Thyroid gland (tissue), 4 donors: ENCODE data around the gene ZNF683. TPM values are rescaled to one million over a fixed set of nuclear protein-coding genes. Genes with fewer than 3 reads are reported as not detected.

Experiments used
- DNase-seq, 2 donors: peaks; one replicate each; pipeline ENCODE4 v3.0.0-alpha.2; 2019
- H3K27ac ChIP-seq, 3 donors: fragments of 200-600 bp; sonication (generic); 1 replicate in 2 of 3; 2 replicates in 1 of 3; pipeline ENCODE4 v1.5.1; 2016 to 2019; ENCODE audit warnings: mild to moderate bottlenecking in 1 of 3, moderate library complexity in 1 of 3
- H3K27me3 ChIP-seq: fragments of 200-600 bp; sonication (generic); one replicate; pipeline ENCODE4 v1.5.1; 2019
- H3K36me3 ChIP-seq, 2 donors: fragments of 200-600 bp; sonication (generic); one replicate each; pipeline ENCODE4 v1.5.1; 2016 to 2019
- H3K4me1 ChIP-seq, 2 donors: fragments of 200-600 bp; sonication (generic); one replicate each; pipeline ENCODE4 v1.5.1; 2017 to 2019
- H3K4me3 ChIP-seq, 3 donors: fragments of 200-600 bp; sonication (generic); replicated peaks in 1 of 3; 1 replicate in 2 of 3; 2 replicates in 1 of 3; pipeline ENCODE4 v1.5.1; 2016; ENCODE audit warnings: mild to moderate bottlenecking in 1 of 3
- H3K9me3 ChIP-seq: fragments of 200-600 bp; sonication (generic); one replicate; pipeline ENCODE4 v1.5.1; 2017
- POLR2A ChIP-seq, 2 donors: fragments of 450-650 bp; IDR thresholded peaks; one replicate each; pipeline ENCODE4 v1.6.1; 2017; ENCODE audit warnings: antibody characterized with exemption in 2 of 2, mild to moderate bottlenecking in 2 of 2, moderate library complexity in 1 of 2
- WGBS, 2 donors: methylation state at CpG; one replicate each; pipeline ENCODE4 v1.1.5; 2017; 5-methylcytosine and 5-hydroxymethylcytosine counted together
- intact Hi-C: fragments of 100-400 bp; cut with DNase I; formaldehyde crosslinking; loops from one replicate; pipeline ENCODE4 v1.15.1; 2023
- total RNA-seq, 4 donors: library from RNA; depleted of rRNA; stranded (reverse); fragments of >200 nt; gene quantifications; one replicate each; pipeline ENCODE4 v1.2.3, GENCODE V29; 2016
- TF ChIP-seq, protein P1 (sequence below), 6 experiments: fragments of 200-600 bp in 3 of 6; fragments of 450-650 bp in 3 of 6; sonication (generic) in 3 of 6; IDR thresholded peaks; one replicate each; pipeline ENCODE4 v1.5.1; 2016 to 2019; ENCODE audit warnings: antibody characterized with exemption in 6 of 6, mild to moderate bottlenecking in 2 of 6, inconsistent platforms in 1 of 6, moderate library complexity in 1 of 6

ZNF683 gene
- total RNA-seq, 4 donors from 2014 or later: 0.59 TPM; not detected in 3

DNA sequence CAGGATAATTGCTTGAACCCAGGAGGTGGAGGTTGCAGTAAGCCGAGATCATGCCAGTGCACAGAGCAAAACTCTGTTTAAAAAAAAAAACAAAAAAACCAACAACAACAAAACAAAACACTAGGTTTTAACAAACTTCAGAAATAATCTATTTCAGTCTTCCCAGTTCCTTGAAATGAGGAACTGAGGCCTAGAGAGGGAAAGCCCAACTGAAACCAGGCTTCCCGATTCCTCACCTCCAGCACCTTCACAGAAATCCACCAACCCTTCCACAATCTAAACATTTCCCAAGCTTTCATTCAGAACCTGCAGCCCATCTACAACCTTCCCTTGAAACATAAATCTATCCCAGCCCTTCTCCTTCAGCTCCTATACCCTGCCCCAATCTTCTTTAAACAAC is 55.4 kb downstream of the ZNF683 start:
- no peak for DNase-seq
- intact Hi-C loops: no loop called here
- 90% methylated on average over 2 of the region's 2 CpGs for WGBS, 2 donors

DNA sequence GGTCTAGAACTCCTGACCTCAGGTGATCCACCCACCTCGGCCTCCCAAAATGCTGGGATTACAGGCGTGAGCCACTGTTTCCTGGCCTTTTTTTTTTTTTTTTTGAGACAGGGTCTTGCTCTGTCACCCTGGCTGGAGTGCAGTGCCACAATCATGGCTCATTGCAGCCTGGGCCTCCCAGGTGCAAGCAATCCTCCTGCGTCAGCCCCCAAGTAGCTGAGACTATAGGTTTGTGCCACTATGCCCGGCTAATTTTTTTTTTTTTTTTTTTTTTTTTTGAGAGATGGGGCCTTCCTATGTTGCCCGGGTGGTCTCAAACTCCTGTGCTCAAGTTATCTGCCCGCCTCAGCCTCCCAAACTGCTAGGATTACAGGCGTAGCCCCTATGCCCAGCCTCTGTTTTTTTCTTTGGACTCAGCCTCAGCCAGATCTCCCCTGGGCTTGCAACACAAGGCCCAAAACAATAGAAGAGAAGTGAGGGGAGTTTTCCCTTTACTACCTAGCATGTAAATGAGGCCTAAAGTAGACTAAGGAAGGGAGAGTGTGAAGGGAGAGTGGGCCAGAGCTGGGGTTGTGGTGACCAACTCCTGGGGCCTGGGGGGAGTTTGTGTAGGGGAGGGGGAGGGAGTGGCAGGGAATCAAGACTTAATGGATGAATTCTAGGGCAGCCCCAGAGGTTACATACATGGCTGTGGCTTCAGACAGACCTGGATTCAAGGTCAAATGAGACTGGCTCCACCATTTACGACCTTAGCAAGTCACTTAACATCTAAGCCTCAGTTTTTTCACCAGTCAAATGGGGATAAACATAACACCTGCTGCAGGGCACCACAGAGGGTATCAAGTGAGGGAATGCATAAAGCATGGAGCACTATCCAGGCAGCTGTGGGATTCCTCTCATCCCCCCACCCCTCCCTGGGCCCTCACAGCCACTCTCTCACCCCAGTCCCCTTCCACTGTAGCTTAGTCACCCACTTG is 56.4 kb downstream of the ZNF683 start:
- no peak overlapping the region for H3K27ac ChIP-seq
- TF ChIP-seq, protein P1, sequence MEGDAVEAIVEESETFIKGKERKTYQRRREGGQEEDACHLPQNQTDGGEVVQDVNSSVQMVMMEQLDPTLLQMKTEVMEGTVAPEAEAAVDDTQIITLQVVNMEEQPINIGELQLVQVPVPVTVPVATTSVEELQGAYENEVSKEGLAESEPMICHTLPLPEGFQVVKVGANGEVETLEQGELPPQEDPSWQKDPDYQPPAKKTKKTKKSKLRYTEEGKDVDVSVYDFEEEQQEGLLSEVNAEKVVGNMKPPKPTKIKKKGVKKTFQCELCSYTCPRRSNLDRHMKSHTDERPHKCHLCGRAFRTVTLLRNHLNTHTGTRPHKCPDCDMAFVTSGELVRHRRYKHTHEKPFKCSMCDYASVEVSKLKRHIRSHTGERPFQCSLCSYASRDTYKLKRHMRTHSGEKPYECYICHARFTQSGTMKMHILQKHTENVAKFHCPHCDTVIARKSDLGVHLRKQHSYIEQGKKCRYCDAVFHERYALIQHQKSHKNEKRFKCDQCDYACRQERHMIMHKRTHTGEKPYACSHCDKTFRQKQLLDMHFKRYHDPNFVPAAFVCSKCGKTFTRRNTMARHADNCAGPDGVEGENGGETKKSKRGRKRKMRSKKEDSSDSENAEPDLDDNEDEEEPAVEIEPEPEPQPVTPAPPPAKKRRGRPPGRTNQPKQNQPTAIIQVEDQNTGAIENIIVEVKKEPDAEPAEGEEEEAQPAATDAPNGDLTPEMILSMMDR (IDR thresholded peaks at IDR 0.05): no peak
- TF ChIP-seq POLR2A (IDR thresholded peaks at IDR 0.05): no peak
- intact Hi-C loops: no loop called here
- H3K4me3 ChIP-seq: no peak overlapping the region
- WGBS, 2 donors: 82 to 85% methylated on average over 8 of the region's 8 CpGs
- no peaks in the 10 kb centered on the region for H3K27me3 ChIP-seq
- no peaks in the 10 kb centered on the region for H3K36me3 ChIP-seq
- DNase-seq: no peak
- no peaks in the 10 kb centered on the region for H3K9me3 ChIP-seq
- H3K4me1 ChIP-seq: peaks cover 0 to 2% of the 10 kb centered on the region in 2 donors

More for the DNA sequence above, 55.4 kb downstream of the ZNF683 start:
- TF ChIP-seq, protein P1 (IDR thresholded peaks at IDR 0.05): no peak
- TF ChIP-seq POLR2A (IDR thresholded peaks at IDR 0.05): no peak
- H3K27me3 ChIP-seq: no peaks in the 10 kb centered on the region
- H3K4me3 ChIP-seq: no peak overlapping the region
- H3K36me3 ChIP-seq: no peaks in the 10 kb centered on the region
- H3K27ac ChIP-seq: no peak overlapping the region
- H3K4me1 ChIP-seq: peaks cover 0 to 8% of the 10 kb centered on the region in 2 donors
- H3K9me3 ChIP-seq: no peaks in the 10 kb centered on the region

DNA sequence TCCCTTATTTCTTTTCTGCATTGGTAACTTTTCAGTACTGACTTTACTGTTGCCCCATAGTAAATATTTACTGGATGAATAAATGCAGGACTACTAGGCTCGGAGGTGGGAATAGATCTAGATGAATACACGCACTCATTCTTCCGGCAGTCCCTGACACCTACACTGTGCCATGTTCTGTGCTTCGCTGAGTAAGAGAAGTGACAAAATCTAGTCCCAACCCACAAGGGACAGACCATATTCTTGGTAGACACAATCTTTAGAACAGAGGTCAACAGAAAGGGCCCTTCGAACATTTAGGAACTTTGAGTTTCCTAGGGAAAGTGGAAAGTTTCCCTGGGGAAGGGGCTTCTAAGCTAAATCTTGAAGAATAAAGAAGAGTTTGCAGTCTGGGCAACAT is 58.0 kb downstream of the ZNF683 start:
- DNase-seq: no peak
- intact Hi-C loops: no loop called here
- Histone ChIP-seq H3K36me3 (no peaks in the 10 kb centered on the region), H3K4me1 (no peaks in the 10 kb centered on the region), H3K27ac (no peak overlapping the region), H3K9me3 (no peaks in the 10 kb centered on the region), H3K27me3 (no peaks in the 10 kb centered on the region), H3K4me3 (no peak overlapping the region)
- 87 to 90% methylated on average over 5 of the region's 5 CpGs for WGBS, 2 donors
- no peak for TF ChIP-seq POLR2A (IDR thresholded peaks at IDR 0.05)
- TF ChIP-seq, protein P1 (IDR thresholded peaks at IDR 0.05): no peak

Other genes starting within 250 kb of the ZNF683 start
- 10 to 100 TPM in 1 of 4 donors, 1 to 10 TPM in 3; 3.5 to 15.6 (median 6.8) TPM for gene FAM110D, start 213.7 kb downstream of the ZNF683 start, total RNA-seq
- gene C1orf232, start 203.8 kb downstream of the ZNF683 start, total RNA-seq: not detected
- 10 to 100 TPM; 18.3 to 65.8 (median 27.3) TPM for gene ZNF593, start 202.8 kb downstream of the ZNF683 start, total RNA-seq
- under 1 TPM in 1 of 4 donors, not detected in 3; 0.33 TPM for gene ZNF593OS, start 200.9 kb downstream of the ZNF683 start, total RNA-seq
- gene CNKSR1, start 195.3 kb downstream of the ZNF683 start, total RNA-seq: 10 to 100 TPM; 20.0 to 81.2 (median 31.6) TPM
- gene CATSPER4, start 182.1 kb downstream of the ZNF683 start, total RNA-seq: not detected
- 10 to 100 TPM; 16.0 to 27.0 (median 17.0) TPM for gene CEP85, start 138.6 kb downstream of the ZNF683 start, total RNA-seq
- 10 to 100 TPM; 18.8 to 58.2 (median 37.4) TPM for gene SH3BGRL3, start 92.7 kb downstream of the ZNF683 start, total RNA-seq
- gene UBXN11, start 66.1 kb downstream of the ZNF683 start, total RNA-seq: 10 to 100 TPM; 23.9 to 35.4 (median 30.2) TPM
- gene CD52, start 54.8 kb downstream of the ZNF683 start, total RNA-seq: 10 to 100 TPM in 1 of 4 donors, 1 to 10 TPM in 1, not detected in 2; 3.0 to 12.3 TPM
- gene CRYBG2, start 18.6 kb downstream of the ZNF683 start, total RNA-seq: not detected
- not detected for gene LIN28A, start 38.1 kb upstream of the ZNF683 start, total RNA-seq
- 10 to 100 TPM; 36.5 to 66.7 (median 52.0) TPM for gene DHDDS, start 59.6 kb upstream of the ZNF683 start, total RNA-seq
- 100 to 1,000 TPM; 277 to 411 (median 319) TPM for gene HMGN2, start 99.7 kb upstream of the ZNF683 start, total RNA-seq
- gene RPS6KA1, start 157.0 kb upstream of the ZNF683 start, total RNA-seq: 10 to 100 TPM; 55.8 to 98.6 (median 76.3) TPM